NCI-H69 (cell line): Measurements from ENCODE around the gene PNISR.
"Not testable (repeated sequence)": the region's sequence is repeated elsewhere in the genome, so short reads cannot be mapped to it uniquely, and the experiment has no call there.

Experiments used
- DNase-seq: peaks from one replicate; lab custom pipeline; 2025; lab: John Stamatoyannopoulos, UW

Gene PNISR

GRCh38 chr6:99424761-99425646, at the start of gene PNISR:
TSS of gene PNISR (minus strand) at chr6:99425308. CDS start at chr6:99414659, 10,649 bp downstream.
- DNase-seq = peak; percentile 99

GRCh38 chr6:99473730-99474129, 48.6 kb upstream of the PNISR start:
- DNase-seq = no peak

GRCh38 chr6:99471638-99472037, 46.5 kb upstream of the PNISR start:
- DNase-seq = peak; percentile 7

GRCh38 chr6:99467509-99468106, 42.5 kb upstream of the PNISR start:
- peak; percentile 56 for DNase-seq

- not testable (repeated sequence) for DNase-seq
These were observed 34.0 kb upstream of the PNISR start for GRCh38 chr6:99459133-99459532.

GRCh38 chr6:99458319-99458718, 33.2 kb upstream of the PNISR start:
- peak; percentile 60 for DNase-seq

- no peak for DNase-seq
These were observed 21.0 kb upstream of the PNISR start for GRCh38 chr6:99446076-99446475.

- peak; percentile 29 for DNase-seq
These were observed 9.8 kb upstream of the PNISR start for GRCh38 chr6:99434702-99435530.

- no peak for DNase-seq
These were observed 7.8 kb upstream of the PNISR start for GRCh38 chr6:99432877-99433276.

GRCh38 chr6:99431901-99432300, 6.8 kb upstream of the PNISR start:
- DNase-seq = no peak

- no peak for DNase-seq
These were observed 2.9 kb upstream of the PNISR start for GRCh38 chr6:99427988-99428387.

GRCh38 chr6:99426451-99426757, 1.3 kb upstream of the PNISR start:
- DNase-seq = no peak

- peak; percentile 97 for DNase-seq
These were observed 741 bp upstream of the PNISR start for GRCh38 chr6:99425647-99426450.

GRCh38 chr6:99424022-99424421, 1.1 kb downstream of the PNISR start:
- no peak for DNase-seq

- no peak for DNase-seq
These were observed 2.2 kb downstream of the PNISR start for GRCh38 chr6:99422912-99423311.

- no peak for DNase-seq
These were observed 8.0 kb downstream of the PNISR start for GRCh38 chr6:99416892-99417767.

GRCh38 chr6:99416226-99416625, 8.9 kb downstream of the PNISR start:
- DNase-seq = no peak

- no peak for DNase-seq
These were observed 9.7 kb downstream of the PNISR start for GRCh38 chr6:99415446-99415845.

- no peak for DNase-seq
These were observed 13.0 kb downstream of the PNISR start for GRCh38 chr6:99412065-99412464.

- DNase-seq = no peak
These were observed 15.4 kb downstream of the PNISR start for GRCh38 chr6:99409672-99410071.

GRCh38 chr6:99407076-99407475, 18.0 kb downstream of the PNISR start:
- DNase-seq = no peak
